H4 (cell line): ENCODE data around the gene PTPRN2. TPM values are rescaled to one million over a fixed set of nuclear protein-coding genes. Genes with fewer than 3 reads are reported as not detected.

Experiments used
- DNase-seq: peaks from one replicate; pipeline ENCODE4 v3.0.0-alpha.2; 2015; ENCODE audit warnings: low spot score
- total RNA-seq: library from RNA; depleted of rRNA; stranded (reverse); fragments of >200 nt; shearing (Covaris generic); gene quantifications from 2 replicates; pipeline ENCODE4 v1.2.3, GENCODE V29; 2014

PTPRN2 gene
- total RNA-seq, 1 experiment from 2014 or later = 0.97 TPM

GRCh38 chr7:158602905-158603772 lies 15.5 kb upstream of the PTPRN2 start:
- DNase-seq = no peak

GRCh38 chr7:158602041-158602440 lies 14.4 kb upstream of the PTPRN2 start:
- DNase-seq = no peak

GRCh38 chr7:158601090-158601489 lies 13.5 kb upstream of the PTPRN2 start:
- no peak for DNase-seq

DNA sequence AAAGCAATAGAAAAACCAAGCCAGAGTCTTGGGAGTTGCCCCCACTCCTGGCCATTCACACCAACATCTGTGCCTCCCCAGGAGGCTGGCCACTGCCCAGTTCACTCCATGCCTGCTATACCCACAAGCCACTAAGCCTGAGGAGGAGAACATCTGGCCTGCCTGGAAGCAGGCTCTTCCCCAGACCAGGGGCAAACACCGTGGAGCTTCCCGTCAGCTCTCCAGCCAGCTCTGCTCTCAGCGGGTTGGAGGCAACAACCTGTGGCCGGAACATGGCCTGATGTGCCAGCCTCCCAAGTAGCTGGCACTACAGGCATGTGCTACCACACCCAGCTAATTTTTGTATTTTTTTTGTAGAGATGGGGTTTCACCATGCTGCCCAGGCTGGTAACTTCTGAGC lies 9.1 kb upstream of the PTPRN2 start:
- no peak for DNase-seq

DNA sequence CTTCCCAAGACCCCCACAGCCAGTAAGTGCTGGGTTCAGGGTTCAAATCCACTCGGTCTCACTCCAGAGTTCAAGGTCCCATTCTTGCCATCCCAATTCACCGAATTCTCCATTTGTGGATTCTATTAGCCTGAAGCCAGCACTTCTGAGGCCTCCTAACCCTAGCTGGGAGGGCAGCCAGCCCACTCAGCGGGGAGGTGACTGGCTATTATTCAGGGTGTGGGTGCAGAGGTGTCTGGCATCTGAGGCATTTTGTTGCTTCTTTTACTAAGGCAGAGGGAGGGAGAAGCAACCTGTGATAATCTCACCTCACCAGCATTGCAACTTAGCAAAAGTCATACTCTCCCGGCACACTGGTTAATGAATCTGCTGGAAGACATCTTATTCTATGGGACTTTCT lies 8.7 kb upstream of the PTPRN2 start:
- no peak for DNase-seq

GRCh38 chr7:158595068-158595467 lies 7.4 kb upstream of the PTPRN2 start:
- peak; percentile 86 for DNase-seq

DNA sequence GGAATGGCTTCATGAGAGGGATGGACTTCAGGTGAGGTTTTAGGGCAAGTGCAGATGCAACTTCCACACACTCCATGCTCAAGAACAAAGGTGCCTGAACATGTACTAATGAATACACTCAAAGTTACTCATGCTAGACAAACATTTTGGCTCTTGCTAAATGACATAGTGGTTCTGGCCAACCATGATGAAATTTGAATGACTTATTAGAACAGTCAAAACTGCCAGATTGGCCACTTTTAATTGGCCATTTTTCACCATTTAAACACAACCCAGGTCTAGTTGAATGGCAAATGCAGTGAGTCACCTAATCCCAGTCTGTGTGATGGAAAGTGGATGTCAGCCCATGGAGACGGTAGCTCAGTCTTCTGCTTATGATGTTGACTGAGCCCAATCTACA lies 4.9 kb upstream of the PTPRN2 start:
- DNase-seq = no peak

DNA sequence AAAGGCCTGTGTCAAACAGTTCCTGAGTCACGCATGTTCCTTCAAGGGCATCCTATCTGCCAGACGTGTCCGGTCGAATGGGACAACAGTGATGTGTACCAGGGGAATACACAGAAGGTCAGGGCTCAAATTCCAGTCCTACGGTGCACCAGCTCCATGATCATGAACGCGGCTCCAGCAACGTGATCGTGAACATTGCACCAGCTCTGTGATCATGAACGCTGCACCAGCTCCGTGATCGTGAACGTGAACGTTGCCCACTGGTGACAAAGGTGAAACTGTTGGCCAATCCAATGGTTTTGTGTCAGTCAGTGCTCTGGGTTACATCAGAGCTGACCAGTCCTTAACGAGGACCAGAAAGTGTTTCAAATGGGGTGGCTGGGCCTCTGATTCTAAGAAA lies 4.3 kb upstream of the PTPRN2 start:
- no peak for DNase-seq

- no peak for DNase-seq
Measured at GRCh38 chr7:158590181-158590530, 2.5 kb upstream of the PTPRN2 start.

DNA sequence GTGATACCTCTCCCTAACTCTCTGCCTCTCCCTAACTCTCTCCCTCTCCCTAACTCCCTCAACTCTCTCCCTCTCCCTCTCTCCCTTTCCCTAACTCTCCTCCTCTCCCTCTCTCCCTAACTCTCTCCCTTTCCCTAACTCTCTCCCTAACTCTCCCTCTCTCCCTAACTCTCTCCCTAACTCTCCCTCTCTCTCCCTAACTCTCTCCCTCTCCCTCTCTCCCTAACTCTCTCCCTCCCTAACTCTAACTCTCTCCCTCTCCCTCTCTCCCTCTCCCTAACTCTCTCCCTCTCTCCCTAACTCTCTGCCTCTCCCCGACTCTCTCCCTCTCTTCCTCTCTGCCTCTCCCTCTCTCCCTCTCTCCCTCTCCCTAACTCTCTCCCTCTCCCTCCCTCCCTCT lies 2.0 kb upstream of the PTPRN2 start:
- no peak for DNase-seq

- DNase-seq = no peak
Measured at GRCh38 chr7:158588878-158589442, 1.3 kb upstream of the PTPRN2 start.

- DNase-seq = no peak
Measured at GRCh38 chr7:158588085-158588877, 658 bp upstream of the PTPRN2 start.

GRCh38 chr7:158586499-158587161 lies 993 bp downstream of the PTPRN2 start:
- no peak for DNase-seq

DNA sequence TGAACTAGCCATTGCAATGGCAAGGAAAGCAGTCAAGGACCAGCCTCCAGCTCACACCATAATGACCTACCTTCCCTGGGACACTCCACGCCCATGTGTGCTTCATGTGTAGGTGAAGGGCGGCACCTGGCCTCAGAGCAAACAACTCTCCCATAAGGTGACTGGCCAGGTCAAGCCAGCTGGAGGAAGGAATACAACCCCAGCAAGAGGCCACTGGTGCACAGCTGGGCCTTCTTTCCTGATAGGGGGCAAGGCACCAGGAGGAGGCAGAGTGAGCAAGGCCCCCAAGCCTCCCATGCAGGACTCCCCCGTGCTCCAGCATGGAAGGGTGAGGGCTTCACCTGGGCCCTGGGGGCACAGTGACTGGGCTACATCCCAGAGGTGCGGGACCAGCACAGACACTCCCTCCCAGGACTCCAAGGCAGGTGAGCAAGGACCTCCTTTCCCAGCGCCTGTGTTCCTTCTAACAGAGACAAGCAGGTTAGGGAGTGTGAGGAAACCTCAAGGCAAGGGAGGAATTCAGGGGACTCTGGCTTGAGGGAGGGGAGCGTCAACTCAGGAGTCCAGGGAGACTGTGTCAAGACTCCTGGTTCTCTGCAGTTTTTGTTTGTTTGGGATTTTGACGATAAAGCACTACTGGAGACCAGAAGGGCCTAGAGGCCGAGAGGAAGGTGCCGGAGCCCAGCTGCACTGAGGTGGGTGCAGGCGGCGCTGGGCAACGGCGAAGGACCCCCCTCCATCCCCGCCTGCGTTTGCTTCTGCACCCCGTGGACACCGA lies 1.7 kb downstream of the PTPRN2 start:
- no peak for DNase-seq

GRCh38 chr7:158584407-158584806 lies 3.2 kb downstream of the PTPRN2 start:
- no peak for DNase-seq

- no peak for DNase-seq
Measured at GRCh38 chr7:158583810-158584209, 3.8 kb downstream of the PTPRN2 start.

GRCh38 chr7:158583143-158583542 lies 4.5 kb downstream of the PTPRN2 start:
- no peak for DNase-seq

- no peak for DNase-seq
Measured at GRCh38 chr7:158582089-158582456, 5.5 kb downstream of the PTPRN2 start.

GRCh38 chr7:158581440-158582088 lies 6.1 kb downstream of the PTPRN2 start:
- no peak for DNase-seq

GRCh38 chr7:158579662-158580646 lies 7.7 kb downstream of the PTPRN2 start:
- DNase-seq = no peak
